HG02759 (cell line): ENCODE data around the gene ARHGEF38.
"Not testable (repeated sequence)": the region's sequence is repeated elsewhere in the genome, so short reads cannot be mapped to it uniquely, and the experiment has no call there.

Experiments used
- ATAC-seq: cut with Tn5 transposase; IDR thresholded peaks from one replicate; pipeline ENCODE4 v1.9.1; 2021; ENCODE audit warnings: mild to moderate bottlenecking, moderate library complexity; ENCODE audit not compliant: unreplicated experiment

ARHGEF38 gene

DNA sequence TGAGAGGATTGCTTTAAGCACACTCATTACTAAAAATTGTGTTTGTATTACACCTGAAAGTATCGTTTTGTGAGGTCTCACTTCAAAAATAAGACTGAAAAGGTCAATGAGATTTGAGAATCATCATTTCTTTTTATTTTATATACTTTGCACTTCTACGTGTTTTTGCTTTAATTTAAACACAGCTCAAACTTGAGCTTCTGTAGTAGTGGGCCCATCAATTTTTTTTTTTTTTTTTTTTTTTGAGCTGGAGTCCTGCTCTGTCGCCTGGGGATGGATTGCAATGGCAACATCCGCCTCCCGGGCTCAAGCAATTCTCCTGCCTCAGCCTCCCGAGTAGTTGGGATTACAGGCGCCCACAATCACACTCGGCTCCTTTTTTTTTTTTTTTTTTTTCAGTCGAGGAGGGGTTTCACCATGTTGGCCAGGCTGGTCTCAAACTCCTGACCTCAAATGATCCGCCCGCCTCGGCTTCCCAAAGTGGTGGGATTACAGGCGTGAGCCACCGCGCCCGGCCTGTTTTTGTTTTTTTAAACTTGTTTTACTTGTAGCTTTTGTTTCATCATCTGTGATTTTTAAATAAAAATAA, 157.7 kb downstream of the ARHGEF38 start:
- no peak for ATAC-seq

- ATAC-seq: no peak
Measured at GRCh38 chr4:105710678-105711077, 158.3 kb downstream of the ARHGEF38 start.

- ATAC-seq: no peak
Measured at GRCh38 chr4:105712766-105713165, 160.3 kb downstream of the ARHGEF38 start.

DNA sequence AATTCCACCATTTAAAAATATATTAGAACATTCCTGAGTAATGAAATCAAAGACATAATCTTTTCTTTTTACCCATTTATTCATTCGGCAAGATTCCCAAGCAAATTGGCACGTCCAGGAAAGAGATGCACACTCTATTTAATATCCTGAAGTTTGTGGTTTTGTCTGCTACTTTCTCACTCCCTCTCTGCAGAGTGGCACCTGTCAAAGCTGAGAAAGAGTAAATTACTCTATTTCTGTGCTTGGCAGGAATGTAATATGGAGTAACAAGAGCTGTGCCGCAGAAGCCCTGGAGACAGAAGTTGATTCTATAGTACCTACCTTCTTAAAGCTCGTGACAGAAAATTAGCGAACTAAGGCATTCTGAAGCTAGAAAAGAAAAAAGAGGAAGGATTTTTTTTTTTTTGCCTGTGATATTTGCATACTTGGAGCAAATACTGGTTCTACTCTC, 161.7 kb downstream of the ARHGEF38 start:
- ATAC-seq: peak; percentile 66

- ATAC-seq: no peak
Measured at GRCh38 chr4:105714932-105715331, 162.5 kb downstream of the ARHGEF38 start.

GRCh38 chr4:105715692-105716278, 163.4 kb downstream of the ARHGEF38 start:
- ATAC-seq: no peak

GRCh38 chr4:105719204-105719603, 166.8 kb downstream of the ARHGEF38 start:
- ATAC-seq: no peak

DNA sequence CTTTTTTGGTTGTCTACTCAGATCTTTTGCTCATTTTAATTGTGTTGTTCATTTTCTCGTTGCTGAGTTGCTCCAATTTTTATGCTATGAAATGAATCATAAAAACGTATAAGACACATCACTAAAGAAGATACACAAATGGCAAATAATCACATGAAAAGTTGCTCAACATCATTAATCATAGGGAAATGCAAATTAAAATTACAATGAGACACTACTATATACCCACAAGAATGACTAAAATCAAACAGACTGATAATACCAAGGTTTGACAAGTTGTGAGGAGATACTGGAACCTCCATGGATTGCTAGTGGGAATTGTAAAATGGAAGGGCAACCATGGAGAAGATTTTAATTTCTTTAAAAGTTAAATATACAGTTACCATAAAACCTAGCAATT, 173.2 kb downstream of the ARHGEF38 start:
- no peak for ATAC-seq

- ATAC-seq: not testable (repeated sequence)
Measured at GRCh38 chr4:105729895-105730294, 177.5 kb downstream of the ARHGEF38 start.
